Activated CD4-positive, alpha-beta T cell treated with anti-CD3 and anti-CD28 coated beads, Interleukin-2, amount 50 U/mL, for 1 hour (primary cell): ENCODE data around the gene TMC3.
"Not testable (repeated sequence)": the region's sequence is repeated elsewhere in the genome, so short reads cannot be mapped to it uniquely, and the experiment has no call there.

Experiments
- DNase-seq: peaks from one replicate; pipeline ENCODE4 v3.0.0-alpha.2; 2020

TMC3 gene

GRCh38 chr15:81343371-81343770 is 30.6 kb downstream of the TMC3 start:
- DNase-seq: no peak

GRCh38 chr15:81341351-81341750 is 32.7 kb downstream of the TMC3 start:
- no peak for DNase-seq

GRCh38 chr15:81339851-81340250 is 34.2 kb downstream of the TMC3 start:
- no peak for DNase-seq

GRCh38 chr15:81339321-81339720 is 34.7 kb downstream of the TMC3 start:
- no peak for DNase-seq

- no peak for DNase-seq
Measured at GRCh38 chr15:81338170-81339007, 35.6 kb downstream of the TMC3 start.

- DNase-seq: no peak
Measured at GRCh38 chr15:81337713-81338157, 36.3 kb downstream of the TMC3 start.

- DNase-seq: no peak
Measured at GRCh38 chr15:81337241-81337640, 36.8 kb downstream of the TMC3 start.

GRCh38 chr15:81336568-81336967 is 37.4 kb downstream of the TMC3 start:
- peak; percentile 24 for DNase-seq

GRCh38 chr15:81335631-81336030 is 38.4 kb downstream of the TMC3 start:
- DNase-seq: no peak

GRCh38 chr15:81334768-81335435 is 39.1 kb downstream of the TMC3 start:
- DNase-seq: no peak

GRCh38 chr15:81333363-81333762 is 40.6 kb downstream of the TMC3 start:
- no peak for DNase-seq

GRCh38 chr15:81332326-81332725 is 41.7 kb downstream of the TMC3 start:
- DNase-seq: no peak

- DNase-seq: no peak
Measured at GRCh38 chr15:81331600-81331999, 42.4 kb downstream of the TMC3 start.

- not testable (repeated sequence) for DNase-seq
Measured at GRCh38 chr15:81331141-81331540, 42.9 kb downstream of the TMC3 start.

GRCh38 chr15:81330366-81331090 is 43.5 kb downstream of the TMC3 start:
- no peak for DNase-seq

- no peak for DNase-seq
Measured at GRCh38 chr15:81329446-81329845, 44.6 kb downstream of the TMC3 start.

GRCh38 chr15:81327516-81327915 is 46.5 kb downstream of the TMC3 start:
- no peak for DNase-seq

- no peak for DNase-seq
Measured at GRCh38 chr15:81326466-81327212, 47.4 kb downstream of the TMC3 start.

GRCh38 chr15:81323944-81324881 is 49.8 kb downstream of the TMC3 start, which contains the start of gene STARD5:
Gene STARD5 (minus strand): TSS chr15:81324141. CDS start chr15:81324099, 42 bp downstream.
- DNase-seq: peak; percentile 95

- DNase-seq: no peak
Measured at GRCh38 chr15:81323559-81323943, 50.5 kb downstream of the TMC3 start.

GRCh38 chr15:81322676-81323253 is 51.2 kb downstream of the TMC3 start:
- DNase-seq: no peak
